K562 (cell line): ENCODE measurements around the gene KCTD21. TPM values are rescaled to one million over a fixed set of nuclear protein-coding genes. Genes with fewer than 3 reads are reported as not detected.

Source experiments
- CUX1 ChIP-seq: fragments of 200-800 bp; sonication (Bioruptor generic); IDR thresholded peaks from 2 replicates; pipeline ENCODE4 v1.6.1; 2016; ENCODE audit warnings: missing genetic modification characterization, missing compliant biosample characterization
- HINFP ChIP-seq: fragments of 450-650 bp; conservative IDR thresholded peaks from 2 replicates; pipeline ENCODE4 v1.6.1; 2016; ENCODE audit warnings: missing genetic modification characterization, low read depth, mild to moderate bottlenecking, control low read depth, missing compliant biosample characterization
- IFI16 ChIP-seq: fragments of 250-450 bp; sonication (Bioruptor Pico); IDR thresholded peaks from 2 replicates; pipeline ENCODE4 v2.1.2; 2022; ENCODE audit warnings: mild to moderate bottlenecking, inconsistent platforms
- NR4A1 ChIP-seq, 2 experiments: fragments of 250-450 bp in 1 of 2; fragments of 450-650 bp in 1 of 2; sonication (Bioruptor Pico) in 1 of 2; IDR thresholded peaks; 2 replicates each; pipeline versions ENCODE4 v1.4.0 to v1.6.1; 2016 to 2020; ENCODE audit warnings: mild to moderate bottlenecking in 2 of 2, missing compliant biosample characterization in 1 of 2, missing genetic modification characterization in 1 of 2, moderate library complexity in 1 of 2
- PBX2 ChIP-seq, 2 experiments: IDR thresholded peaks in 1 of 2; conservative IDR thresholded peaks in 1 of 2; 2 replicates each; pipeline ENCODE4 v1.6.1; 2016; ENCODE audit warnings: low read depth in 2 of 2, mild to moderate bottlenecking in 1 of 2, missing compliant biosample characterization in 1 of 2, missing genetic modification characterization in 1 of 2, moderate library complexity in 1 of 2
- THAP12 ChIP-seq: fragments of 250-450 bp; sonication (Bioruptor Pico); IDR thresholded peaks from 2 replicates; pipeline ENCODE4 v1.9.0; 2021; ENCODE audit warnings: mild to moderate bottlenecking, inconsistent platforms
- ZBTB11 ChIP-seq, 3 experiments: fragments of 200-800 bp in 1 of 3; fragments of 250-450 bp in 1 of 3; fragments of 450-650 bp in 1 of 3; sonication (Bioruptor Pico) in 1 of 3; sonication (Bioruptor generic) in 1 of 3; formaldehyde crosslinking in 1 of 3; IDR thresholded peaks; 2 replicates each; pipeline versions ENCODE4 v1.6.1 to v1.8.0; 2016 to 2022; ENCODE audit warnings: mild to moderate bottlenecking in 2 of 3, missing genetic modification characterization in 2 of 3, missing compliant biosample characterization in 1 of 3, moderate library complexity in 1 of 3
- polyA plus RNA-seq, 8 experiments: library from polyadenylated mRNA; depleted of rRNA in 4 of 8; stranded (reverse) in 5 of 8; unstranded in 3 of 8; fragments of >200 nt; fragmentation: Nextera tagmentation in 2 of 8; fragmentation: Illumina TruSeq in 1 of 8; extraction: Ambion mirVana in 2 of 8; extraction: Trizol in 1 of 8; gene quantifications; 2 replicates each; pipeline versions ENCODE4 v1.2.1 to v1.2.3, GENCODE V29; 2011 to 2014; ENCODE audit warnings: inconsistent platforms in 1 of 8, missing spikeins in 1 of 8
- total RNA-seq, 7 experiments: library from RNA; depleted of rRNA in 6 of 7; stranded (reverse); fragments of >200 nt in 6 of 7; fragmentation: Illumina TruSeq in 2 of 7; extraction: Trizol in 2 of 7; gene quantifications; 2 replicates each; pipeline versions ENCODE4 v1.2.1 to v1.2.3, GENCODE V29; 2011 to 2021; ENCODE audit warnings: low replicate concordance in 1 of 7

Gene KCTD21
- total and polyA plus RNA-seq, 9 of the 15 experiments (the other 6 are each of a cell fraction or from before 2014, with no cell fraction given), result 0.34 to 5.4 (median 1.9) TPM

GRCh38 chr11:78166855-78167469, 21.5 kb downstream of the KCTD21 start (continued):
- TF ChIP-seq ZBTB11 (CRISPR knock-in tag; IDR thresholded peaks at IDR 0.05) (peak in 1 of 3 experiments; percentile 54; a peak in 1 of 6 replicates), HINFP (tag) (0 out of 2 replicates have a peak, but pooled peaks have one; percentile 33), PBX2 (CRISPR knock-in tag; IDR thresholded peaks at IDR 0.05; ENCODE audit: low read depth) (no peak), PBX2 (tag; conservative IDR thresholded peaks at IDR 0.05; ENCODE audit: low read depth) (0 out of 2 replicates have a peak, but pooled peaks have one; percentile 17), NR4A1 (CRISPR knock-in tag; IDR thresholded peaks at IDR 0.05) (no peak), NR4A1 (tag; IDR thresholded peaks at IDR 0.05) (peak; percentile 54; the same call in 1 of the 2 replicates), CUX1 (CRISPR knock-in tag) (peak; percentile 60; the same call in 1 of the 2 replicates), THAP12 (CRISPR knock-in tag) (no peak), IFI16 (CRISPR knock-in tag) (0 out of 2 replicates have a peak, but pooled peaks have one; percentile 9)
